DMS 273 (cell line): ENCODE results near the gene SEC23A.
"Not testable (repeated sequence)": the region's sequence is repeated elsewhere in the genome, so short reads cannot be mapped to it uniquely, and the experiment has no call there.

Source experiments
- DNase-seq: peaks from one replicate; lab custom pipeline; 2025; ENCODE audit not compliant: unreplicated experiment; lab: John Stamatoyannopoulos, UW

The SEC23A gene

DNA sequence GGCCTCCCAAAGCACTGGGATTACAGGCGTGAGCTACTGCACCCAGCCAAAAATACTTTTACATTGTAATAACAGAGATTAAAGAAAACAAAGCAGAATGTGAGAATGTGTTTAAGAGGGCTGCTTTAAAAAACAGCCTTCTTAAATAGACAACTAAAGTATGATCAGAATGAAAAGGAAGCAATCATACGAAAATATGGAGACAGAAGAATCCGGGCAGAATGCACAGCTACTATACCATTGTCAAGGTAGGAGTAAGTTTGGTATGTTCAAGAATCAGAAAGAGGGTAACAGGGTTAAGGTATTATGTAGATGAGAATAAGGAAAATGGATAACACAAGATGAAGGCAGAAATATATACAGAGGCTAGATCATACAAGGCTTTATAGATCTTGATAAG, 8.5 kb downstream of the SEC23A start:
- DNase-seq = no peak

DNA sequence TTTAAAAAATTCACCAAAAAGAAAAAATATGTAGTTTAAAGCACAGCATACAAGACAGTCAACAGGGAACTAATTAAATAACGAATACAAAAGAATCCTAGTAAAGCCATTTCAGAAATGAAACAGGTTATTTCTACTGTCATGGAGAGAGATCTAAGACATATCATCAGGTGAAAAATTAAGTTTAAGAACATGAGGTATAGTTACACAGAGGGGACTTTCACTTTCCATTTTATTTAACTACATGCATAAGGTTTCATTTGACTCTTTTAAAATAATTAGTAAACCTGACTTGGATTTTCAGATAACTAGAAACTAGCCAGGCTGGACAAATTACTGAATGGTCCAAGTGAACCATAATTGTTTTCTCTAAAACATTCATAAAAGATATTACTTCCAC, 11.3 kb downstream of the SEC23A start:
- no peak for DNase-seq

DNA sequence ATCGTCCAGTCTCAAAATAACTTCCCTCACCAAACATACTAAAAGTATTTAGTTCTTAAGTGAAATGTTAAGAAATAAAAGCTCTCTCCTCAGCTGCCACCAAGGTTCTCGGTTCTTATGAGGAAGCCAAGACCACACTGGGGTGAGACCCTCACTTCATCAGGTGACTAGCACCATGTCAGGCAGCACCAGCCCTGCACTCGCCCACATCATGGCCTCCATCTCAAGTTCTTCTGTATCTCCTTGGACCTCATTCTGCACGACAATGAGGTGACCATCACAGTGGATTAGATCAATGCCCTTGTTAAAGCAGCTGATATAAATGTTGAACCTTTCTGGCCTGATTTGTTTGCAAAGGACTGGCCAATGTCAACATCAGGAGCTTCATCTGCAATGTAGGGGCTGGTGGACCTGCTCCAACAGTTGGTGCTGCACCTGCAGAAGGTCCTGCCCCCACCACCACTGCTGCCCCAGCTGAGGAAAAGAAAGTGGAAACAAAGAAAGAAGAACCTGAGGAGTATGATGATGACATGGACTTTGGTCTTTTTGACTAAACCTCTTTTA, 12.4 kb downstream of the SEC23A start:
- no peak for DNase-seq

DNA sequence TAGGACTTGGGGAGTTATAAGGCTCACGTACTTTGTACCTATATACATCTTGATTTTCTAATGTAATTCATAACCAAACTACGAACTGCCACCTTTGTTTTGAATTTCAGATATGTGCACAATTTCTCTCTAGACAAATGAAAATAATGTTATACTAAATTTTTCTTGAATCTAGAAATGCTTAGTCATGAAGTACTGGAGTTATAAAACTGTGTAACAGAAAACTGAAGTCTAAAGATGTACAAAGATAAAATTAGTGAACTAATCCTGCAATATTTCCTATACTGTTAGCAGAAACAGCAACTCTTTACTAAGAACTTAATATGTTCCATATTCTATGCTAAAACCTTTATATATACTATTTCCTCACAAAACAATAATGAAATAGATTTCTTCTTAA, 15.5 kb downstream of the SEC23A start:
- no peak for DNase-seq

DNA sequence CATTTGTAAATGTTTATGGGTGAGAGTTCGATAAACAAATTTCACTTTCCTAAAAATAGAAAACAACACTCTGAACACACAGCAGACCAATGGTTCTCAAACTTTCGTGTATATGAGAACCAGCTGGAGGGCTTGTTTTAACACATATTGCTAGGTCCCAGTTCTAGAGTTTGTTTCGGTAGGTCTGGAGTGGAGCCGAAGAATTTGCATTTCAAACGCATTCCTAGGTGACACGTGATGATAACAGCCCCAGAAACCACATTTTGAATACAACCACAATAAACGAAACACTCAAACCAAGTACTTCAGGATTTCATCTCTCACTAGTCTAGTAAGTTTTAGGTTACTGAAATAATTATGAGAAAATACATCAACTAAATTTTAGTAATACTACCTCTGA, 17.1 kb downstream of the SEC23A start:
- DNase-seq = no peak

DNA sequence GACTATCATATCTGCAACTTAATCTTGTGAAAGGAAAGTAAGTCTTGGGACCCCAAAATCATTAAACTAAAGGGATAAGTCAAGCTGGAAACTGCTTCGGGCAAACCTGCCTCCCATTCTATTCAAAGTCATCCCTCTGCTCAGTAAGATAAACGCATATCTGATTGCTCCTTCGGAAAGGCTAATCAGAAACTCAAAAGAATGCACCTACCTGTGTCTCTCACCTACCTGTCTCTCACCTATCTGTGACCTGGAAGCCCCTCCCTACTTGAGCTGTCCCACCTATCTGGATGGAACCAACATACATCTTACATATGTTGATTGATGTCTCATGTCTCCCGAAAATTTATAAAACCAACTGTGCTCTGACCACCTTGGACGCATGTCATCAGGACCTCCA, 19.9 kb downstream of the SEC23A start:
- DNase-seq = no peak

DNA sequence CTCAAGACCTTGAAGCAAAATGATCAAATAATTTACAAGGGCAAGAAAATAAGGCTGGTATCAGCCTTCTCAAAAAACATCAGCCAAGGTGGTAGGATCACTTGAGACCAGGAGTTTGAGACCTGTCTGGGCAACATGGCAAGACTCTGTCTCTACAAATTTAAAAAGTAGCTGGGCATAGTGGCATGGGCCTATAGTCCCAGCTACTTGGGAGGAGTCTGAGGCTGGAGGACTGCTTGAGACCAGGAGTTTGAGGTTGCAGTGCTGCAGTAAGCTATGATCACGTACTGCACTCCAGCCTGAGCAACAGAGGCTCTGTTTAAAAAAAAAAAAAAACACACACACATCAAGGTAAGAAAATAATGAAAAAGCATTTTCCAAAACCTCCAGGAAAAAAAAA, 22.1 kb downstream of the SEC23A start:
- DNase-seq = no peak

DNA sequence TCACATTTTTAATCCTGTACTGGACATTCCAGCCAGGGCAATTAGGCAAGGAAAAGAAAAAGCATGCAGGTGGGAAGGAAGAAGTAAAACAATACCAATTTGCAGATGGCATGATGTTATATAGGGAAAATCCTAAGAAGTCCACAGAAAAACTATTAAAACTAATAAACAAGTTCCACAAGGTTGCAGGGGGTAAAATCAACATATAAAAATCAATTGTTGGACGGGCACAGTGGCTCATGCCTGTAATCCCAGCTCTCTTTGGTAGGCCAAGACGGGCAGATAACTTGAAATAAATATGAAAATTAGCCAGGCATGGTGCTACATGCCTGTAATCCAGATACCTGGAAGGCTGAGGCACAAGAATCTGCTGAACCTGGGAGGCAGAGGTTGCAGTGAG, 31.9 kb downstream of the SEC23A start:
- DNase-seq = no peak

DNA sequence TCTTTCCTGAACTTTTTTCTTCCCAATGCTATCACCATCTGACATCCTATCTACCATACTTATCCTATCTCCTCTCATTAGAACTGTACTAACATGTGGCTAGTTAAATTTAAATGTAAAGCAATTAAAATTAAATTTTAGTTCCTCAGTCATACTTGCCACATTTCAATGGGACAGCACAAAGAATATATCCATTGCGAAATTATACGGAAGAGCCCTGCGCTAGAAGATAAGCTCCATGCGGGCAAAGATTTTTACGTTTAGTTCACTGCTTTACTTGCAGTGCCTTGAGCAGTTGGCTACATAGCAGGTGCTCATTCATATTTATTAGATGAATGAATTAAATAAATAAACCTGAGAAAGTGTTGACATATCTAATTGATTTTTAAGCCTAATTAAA, 33.1 kb downstream of the SEC23A start:
- DNase-seq = no peak

DNA sequence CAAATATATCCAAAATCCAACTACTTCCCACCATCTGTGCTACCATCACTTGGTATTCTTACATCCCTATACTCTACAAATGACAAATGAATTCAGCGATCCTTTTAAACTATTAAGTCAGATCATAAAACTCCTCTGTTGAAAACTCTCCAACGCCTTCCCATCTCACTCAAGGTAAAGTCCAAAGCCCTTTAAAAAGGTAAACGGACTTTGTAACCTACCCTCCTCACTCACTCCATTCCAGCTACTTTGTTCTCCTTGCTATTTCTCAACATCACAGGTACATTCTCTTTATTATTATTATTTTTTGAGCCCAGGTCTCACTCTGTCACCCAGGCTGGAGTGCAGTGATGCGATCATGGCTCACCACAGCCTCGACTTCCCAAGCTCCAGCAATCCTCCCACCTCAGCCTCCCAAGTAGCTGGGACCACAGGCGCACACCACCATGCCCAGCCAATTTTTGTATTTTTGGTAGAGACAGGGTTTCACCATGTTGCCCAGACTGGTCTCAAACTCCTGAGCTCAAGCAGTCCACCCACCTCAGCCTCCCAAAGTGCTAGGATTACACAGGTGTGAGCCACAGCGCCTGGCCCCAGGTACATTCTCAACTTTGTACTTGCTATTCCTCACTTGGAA, 33.7 kb downstream of the SEC23A start:
- not testable (repeated sequence) for DNase-seq

DNA sequence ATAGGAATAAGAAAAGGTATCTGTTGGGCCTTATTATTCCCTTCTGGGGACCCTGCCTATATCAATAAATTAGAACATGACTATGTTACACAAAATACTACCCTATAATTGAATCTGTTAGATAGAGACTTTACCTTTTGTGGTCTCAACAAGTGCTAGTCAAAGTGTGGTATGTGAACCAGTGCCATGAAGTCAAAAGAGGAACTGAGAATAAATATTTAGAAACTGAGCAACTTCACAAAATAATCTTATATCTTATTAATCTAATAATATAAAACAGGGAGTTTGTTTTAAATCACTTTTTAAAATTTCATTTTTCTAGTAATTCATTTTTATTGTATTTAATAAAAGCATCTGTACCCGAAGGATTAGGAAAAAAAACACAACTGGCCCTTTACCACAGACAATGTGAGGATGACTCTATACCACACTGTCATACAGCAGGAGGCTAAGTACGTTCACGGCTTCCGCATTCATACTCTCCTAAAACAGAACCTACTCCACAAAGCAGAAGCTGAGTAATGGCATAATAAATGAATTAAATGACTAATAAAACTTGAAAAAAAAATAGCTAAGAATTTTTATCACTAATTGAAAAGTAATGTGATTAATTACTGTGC, 42.1 kb downstream of the SEC23A start:
- no peak for DNase-seq

DNA sequence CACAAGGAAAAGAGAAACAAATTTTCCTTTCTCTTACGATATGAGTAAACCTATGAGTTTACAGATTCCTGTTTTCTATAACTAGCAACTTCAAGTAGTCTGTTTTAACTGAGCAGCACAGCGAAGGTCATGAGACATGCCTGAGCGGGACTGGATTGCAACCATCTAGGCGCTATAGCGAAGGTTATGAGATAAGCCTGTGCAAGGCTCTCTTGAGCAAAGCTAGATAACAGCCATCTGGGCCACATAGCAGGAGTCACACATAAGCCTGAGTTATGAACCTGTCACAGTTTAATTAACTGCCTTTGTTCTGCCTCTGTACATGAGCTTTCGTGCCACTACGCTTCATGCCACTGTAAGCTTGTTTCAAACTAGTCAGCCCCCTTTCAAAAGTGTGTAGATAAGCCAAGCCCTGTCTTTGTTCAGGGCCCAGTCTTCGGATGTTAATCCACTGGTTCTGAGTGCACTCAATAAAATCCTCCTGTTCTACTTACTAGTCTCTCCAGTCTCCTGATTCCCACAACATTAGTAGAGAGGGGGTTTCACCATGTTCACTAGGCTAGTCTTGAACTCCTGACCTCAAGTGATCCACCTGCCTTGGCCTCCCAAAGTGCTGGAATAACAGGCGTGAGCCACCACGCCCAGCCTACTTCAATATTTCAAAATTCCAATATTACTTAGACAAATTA, 47.1 kb downstream of the SEC23A start:
- DNase-seq = peak; percentile 12

DNA sequence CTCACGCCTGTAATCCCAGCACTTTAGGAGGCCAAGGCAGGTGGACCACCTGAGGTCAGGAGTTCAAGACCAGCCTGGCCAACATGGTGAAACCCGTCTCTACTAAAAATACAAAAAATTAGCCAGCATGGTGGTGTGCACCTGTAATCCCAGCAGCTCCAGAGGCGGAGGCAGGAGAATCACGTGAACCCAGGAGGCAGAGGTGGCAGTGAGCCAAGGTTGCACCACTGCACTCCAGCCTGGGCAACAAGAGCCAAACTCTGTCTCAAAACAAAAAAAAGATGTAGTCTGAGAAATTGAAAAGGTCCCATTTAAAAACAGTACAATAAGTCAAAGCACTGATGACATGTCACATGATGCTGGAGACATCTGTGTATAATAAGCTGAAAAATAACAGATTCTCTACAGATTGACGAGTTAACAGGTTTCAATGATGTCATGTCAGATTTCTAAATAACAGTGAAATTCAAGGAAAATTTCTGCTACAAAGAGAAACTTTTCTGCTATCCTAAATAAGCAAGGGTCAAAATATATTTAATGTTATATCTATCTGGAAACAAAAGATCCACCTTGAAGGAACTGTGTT, 50.1 kb downstream of the SEC23A start:
- not testable (repeated sequence) for DNase-seq

DNA sequence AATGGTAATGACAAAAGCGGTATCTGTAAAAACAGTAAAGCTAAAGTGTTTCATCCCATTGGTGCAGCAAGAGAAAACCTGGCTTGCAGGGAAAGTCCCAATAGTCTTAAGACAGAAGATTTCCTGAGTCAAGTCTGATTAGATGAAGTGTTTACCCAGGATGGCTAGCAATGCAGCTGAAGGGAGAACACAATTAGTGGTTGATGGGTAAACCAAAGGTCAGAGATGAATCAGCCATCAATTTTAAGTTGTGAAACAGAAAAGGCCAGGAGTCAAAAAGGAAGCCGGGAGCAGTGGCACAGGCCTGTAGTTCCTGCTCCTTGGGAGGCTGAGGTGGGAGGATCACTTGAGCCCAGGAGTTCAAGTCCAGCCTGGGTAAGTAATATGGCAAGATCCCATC, 52.6 kb downstream of the SEC23A start:
- DNase-seq = no peak

DNA sequence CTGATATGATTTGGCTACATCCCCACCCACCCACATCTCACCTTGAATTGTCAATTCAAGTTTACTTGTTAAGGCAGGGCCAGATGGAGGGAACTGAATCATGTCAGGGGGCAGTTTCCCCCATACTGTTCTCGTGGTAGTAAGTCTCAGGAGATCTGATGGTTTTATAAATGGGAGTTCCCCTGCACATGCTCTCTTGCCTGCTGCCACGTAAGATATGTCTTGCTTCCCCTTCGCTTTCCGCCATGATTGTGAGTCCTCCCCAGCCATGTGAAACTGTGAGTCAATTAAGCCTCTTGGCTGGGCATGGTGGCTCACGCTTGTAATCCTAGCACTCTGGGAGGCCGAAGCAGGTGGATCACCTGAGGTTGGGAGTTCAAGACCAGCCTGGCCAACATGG, 57.1 kb downstream of the SEC23A start:
- DNase-seq = not testable (repeated sequence)

DNA sequence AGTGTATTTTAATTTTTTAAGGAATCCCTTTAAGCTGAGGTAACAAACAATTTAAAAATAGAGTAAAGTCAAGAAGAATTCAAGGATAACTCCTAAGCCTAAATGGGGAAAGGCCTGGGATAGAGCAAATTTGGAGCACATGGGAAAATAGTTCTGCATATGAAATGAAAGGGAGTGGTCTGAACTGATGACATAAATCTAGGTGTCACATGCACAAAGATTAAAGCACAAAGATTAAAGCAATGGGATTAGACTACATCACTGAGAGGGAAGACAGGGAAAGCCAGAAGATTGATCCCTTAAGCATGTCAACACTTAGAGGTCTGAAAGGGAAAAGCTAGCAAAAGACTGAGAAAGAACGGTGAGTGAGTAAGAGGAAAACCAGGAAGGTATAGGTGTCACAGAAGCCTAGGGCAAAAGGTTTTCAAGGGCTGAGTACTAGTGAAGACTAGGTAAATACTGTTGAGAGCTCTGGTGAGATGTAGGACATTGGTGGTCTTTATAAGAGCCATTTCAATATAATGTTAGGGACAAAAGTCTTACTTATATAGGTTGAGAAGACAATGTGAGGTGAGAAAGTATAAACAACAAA, 59.6 kb downstream of the SEC23A start:
- DNase-seq = no peak

DNA sequence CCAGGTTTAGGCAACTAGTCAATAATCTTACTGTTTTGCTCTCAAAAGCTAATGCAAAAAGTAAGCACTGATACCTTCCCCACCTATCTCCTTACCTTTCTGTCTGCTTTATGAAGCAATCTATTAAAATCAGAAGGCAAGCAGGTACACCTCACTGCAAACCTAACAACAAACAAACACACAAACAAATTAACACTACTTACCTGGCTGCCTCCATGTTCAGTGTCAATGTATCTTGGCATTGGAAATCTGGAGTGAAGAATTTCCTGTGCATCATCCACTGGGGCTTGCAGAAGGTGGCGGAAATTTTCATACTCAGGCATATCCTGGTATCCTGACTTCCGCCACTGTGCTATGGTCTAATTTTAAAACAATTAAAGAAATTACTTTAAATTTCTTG, 62.5 kb downstream of the SEC23A start:
- DNase-seq = no peak

DNA sequence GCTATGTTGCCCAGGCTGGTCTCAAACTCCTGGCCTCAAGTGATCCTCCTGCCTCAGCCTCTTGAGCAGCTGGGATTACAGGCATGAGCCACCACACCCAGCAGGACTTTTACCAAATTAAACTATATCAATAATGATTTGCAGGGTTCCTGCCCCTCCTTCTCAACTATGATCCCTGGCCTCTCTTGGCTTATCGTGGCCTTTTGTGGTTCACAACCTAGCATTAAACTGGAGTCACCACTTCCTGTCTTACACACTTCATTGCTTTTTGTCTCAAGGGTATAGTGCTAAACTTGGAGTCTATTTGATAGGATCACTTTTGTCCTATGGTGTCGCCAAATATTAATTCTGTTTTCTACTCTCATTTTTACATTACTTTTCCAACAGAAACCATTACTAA, 64.5 kb downstream of the SEC23A start:
- no peak for DNase-seq

DNA sequence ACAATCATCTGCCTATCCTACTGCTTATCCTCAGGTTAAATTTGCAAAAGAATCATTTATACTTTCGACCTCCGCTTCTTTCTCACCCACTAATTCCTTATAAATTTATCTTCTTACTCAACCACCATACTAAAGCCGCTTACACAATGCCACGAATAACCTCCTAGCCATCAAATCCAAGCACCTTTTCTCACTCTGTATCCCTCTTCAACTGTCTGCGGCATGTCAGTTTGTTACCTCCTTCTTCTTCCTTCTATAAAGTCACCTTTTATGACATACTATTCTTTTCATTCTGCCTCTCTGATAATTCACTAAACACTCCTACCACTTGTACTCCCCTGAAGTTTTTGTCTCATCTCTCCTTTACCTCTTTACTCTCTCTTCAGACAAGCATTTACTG, 66.3 kb downstream of the SEC23A start:
- DNase-seq = no peak

DNA sequence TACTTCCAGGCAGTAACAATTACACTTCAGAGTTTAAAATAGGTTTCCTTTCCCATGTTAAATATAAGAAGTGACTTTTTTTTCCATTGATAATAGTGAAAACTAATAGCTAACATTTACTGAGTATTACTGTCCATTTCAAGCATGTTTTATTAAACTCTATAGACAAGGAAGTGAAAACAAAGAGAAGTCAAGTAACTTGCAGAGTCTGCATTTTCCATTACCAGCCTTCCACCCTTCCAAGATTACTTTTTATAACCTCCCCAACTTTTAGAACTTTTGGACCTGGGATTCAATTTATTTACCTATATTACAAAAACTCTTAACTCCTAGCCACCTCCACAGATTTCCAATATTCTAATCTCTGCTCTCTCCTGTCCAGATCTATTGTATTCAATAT, 67.7 kb downstream of the SEC23A start:
- DNase-seq = no peak

DNA sequence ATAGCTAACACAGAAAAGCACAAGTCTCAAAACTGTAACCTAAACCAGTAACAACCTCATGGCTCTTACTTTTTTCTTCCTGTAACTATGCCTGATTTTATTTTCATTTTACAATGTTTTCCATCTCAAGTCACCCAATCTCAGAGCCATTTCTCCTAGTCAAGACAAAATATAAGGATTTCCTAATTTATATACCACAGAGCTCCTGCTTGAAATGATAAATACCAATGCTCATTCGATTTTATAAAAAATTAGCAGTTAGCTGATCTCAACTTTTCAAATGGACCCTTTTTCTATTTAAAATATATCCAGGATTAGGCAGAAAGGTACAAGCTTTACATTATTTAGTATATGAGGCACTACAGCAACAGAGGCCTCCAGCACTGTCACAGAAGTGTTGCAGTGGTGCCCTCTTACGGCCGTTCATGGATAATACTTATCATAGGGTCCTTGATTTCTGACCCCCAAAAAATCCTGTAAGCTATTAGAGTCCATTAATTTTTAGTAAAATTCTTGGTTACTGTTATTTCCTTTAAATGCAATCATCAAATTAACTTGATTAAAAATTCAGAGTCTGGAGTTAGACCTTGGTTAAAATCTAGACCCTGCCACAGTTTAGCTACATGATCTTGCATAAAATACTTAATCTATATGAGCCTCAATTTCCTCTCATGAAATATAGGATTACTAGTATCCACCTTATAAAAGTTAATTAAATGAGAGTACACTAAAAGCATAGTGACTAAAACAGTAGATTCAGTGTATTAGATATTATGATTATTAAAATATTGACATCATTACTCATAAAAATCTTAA, 68.3 kb downstream of the SEC23A start:
- DNase-seq = peak; percentile 16
